ENCODE results near the gene DISP3. TPM values are rescaled to one million over a fixed set of nuclear protein-coding genes. Genes with fewer than 3 reads are reported as not detected.

The DISP3 gene
- polyA plus RNA-seq, 6 donors from 2014 or later, result 0.05 to 0.09 (median 0.05) TPM; not detected in 2

GRCh38 chr1:11535761-11536572 lies 57.0 kb downstream of the DISP3 start:
- Mint-ChIP-seq H3K27ac (no peak overlapping the region), H3K4me3 (peak overlapping the region in 1 of 8 donors; percentile 9), H3K9me3 (no peaks in the 10 kb centered on the region)

GRCh38 chr1:11536573-11537379 lies 57.8 kb downstream of the DISP3 start:
- Mint-ChIP-seq H3K27ac (no peak overlapping the region), H3K27me3 (peaks cover 0 to 17% (median 8%) of the 10 kb centered on the region in 3 donors), H3K4me1 (no peaks in the 10 kb centered on the region), H3K4me3 (peak overlapping the region in 1 of 8 donors; percentile 9), H3K9me3 (no peaks in the 10 kb centered on the region), H3K36me3 (no peaks in the 10 kb centered on the region)
- ATAC-seq (ENCODE audit: low read depth in 2 of 2) (no peak), DNase-seq (no peak)

More at GRCh38 chr1:11535761-11536572, 57.0 kb downstream of the DISP3 start:
- no peaks in the 10 kb centered on the region for H3K4me1 Mint-ChIP-seq
- no peaks in the 10 kb centered on the region for H3K36me3 Mint-ChIP-seq
- ATAC-seq (ENCODE audit: low read depth in 2 of 2) (no peak), DNase-seq (no peak)
- peaks cover 0 to 16% (median 9%) of the 10 kb centered on the region in 3 donors for H3K27me3 Mint-ChIP-seq

GRCh38 chr1:11537380-11537764 lies 58.4 kb downstream of the DISP3 start:
- no peaks in the 10 kb centered on the region for H3K4me1 Mint-ChIP-seq
- peak overlapping the region in 1 of 8 donors; percentile 82 for H3K4me3 Mint-ChIP-seq
- no peak for ATAC-seq (ENCODE audit: low read depth in 2 of 2)
- peaks cover 2 to 17% (median 9%) of the 10 kb centered on the region in 3 donors for H3K27me3 Mint-ChIP-seq
- H3K27ac Mint-ChIP-seq, result no peak overlapping the region
- DNase-seq, result no peak
- no peaks in the 10 kb centered on the region for H3K36me3 Mint-ChIP-seq
- no peaks in the 10 kb centered on the region for H3K9me3 Mint-ChIP-seq

DNA sequence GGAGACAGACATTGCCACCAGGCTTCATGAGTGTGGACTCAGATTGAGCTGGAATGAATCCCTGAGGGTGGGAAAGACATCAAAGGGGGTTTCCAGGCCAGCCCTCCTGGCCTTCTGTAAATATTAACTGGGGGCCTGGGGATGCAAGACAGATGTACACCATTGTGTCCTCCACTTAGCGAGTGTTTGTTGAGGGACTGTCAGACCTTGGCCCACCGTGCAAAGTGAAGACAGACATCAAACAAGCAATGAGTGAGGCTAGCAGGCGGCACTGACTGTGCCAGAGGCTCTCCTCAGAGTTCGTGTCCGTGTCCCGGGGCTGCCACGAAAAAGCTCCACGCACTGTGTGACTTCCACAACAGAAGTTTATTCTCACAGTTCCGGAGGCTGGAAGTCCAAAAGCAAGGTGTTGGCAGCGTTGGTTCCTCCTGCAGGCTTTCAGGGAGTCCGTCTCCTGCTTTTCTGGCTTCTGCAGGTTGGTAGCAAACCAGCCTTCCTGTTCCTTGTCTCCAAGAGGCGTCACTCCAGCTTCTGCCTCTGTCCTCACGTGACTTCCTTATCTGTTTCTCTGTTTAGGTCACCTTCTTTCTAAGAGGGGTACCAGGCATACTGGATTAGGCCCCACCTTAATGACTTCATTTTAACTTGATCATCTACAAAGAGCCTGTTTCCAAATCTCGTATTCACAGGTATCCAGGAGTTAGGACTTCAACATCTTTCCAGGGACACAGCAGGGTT lies 59.1 kb downstream of the DISP3 start:
- DNase-seq, result no peak
- Mint-ChIP-seq H3K36me3 (no peaks in the 10 kb centered on the region), H3K4me3 (no peak overlapping the region), H3K27me3 (peaks cover 4 to 17% (median 12%) of the 10 kb centered on the region in 3 donors), H3K4me1 (no peaks in the 10 kb centered on the region), H3K9me3 (no peaks in the 10 kb centered on the region), H3K27ac (no peak overlapping the region)
- ATAC-seq (ENCODE audit: low read depth in 2 of 2), result no peak

DNA sequence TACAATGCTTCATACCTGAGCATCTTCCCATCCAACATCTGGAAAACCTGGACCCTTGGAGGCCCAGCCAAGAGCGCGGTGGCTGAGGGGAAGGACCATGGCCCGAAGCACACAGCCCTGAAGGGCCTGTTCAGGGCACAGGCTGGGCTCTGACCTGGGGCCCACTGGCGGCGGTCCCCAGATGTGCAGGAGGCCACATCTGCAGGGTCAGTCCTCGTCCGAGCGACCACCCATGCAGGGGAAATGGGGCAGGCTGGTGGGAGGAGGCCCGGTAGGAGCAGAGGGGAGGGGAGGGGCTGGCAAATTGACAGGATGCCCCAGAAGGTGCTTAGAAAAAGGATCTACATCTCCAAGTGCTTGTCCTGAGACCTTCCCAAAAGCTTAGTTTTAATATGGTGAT lies 59.9 kb downstream of the DISP3 start:
- Mint-ChIP-seq H3K4me1 (no peaks in the 10 kb centered on the region), H3K4me3 (no peak overlapping the region), H3K27me3 (peaks cover 4 to 17% (median 12%) of the 10 kb centered on the region in 3 donors), H3K9me3 (no peaks in the 10 kb centered on the region), H3K36me3 (no peaks in the 10 kb centered on the region), H3K27ac (no peak overlapping the region)
- ATAC-seq (ENCODE audit: low read depth in 2 of 2), result no peak
- no peak for DNase-seq

DNA sequence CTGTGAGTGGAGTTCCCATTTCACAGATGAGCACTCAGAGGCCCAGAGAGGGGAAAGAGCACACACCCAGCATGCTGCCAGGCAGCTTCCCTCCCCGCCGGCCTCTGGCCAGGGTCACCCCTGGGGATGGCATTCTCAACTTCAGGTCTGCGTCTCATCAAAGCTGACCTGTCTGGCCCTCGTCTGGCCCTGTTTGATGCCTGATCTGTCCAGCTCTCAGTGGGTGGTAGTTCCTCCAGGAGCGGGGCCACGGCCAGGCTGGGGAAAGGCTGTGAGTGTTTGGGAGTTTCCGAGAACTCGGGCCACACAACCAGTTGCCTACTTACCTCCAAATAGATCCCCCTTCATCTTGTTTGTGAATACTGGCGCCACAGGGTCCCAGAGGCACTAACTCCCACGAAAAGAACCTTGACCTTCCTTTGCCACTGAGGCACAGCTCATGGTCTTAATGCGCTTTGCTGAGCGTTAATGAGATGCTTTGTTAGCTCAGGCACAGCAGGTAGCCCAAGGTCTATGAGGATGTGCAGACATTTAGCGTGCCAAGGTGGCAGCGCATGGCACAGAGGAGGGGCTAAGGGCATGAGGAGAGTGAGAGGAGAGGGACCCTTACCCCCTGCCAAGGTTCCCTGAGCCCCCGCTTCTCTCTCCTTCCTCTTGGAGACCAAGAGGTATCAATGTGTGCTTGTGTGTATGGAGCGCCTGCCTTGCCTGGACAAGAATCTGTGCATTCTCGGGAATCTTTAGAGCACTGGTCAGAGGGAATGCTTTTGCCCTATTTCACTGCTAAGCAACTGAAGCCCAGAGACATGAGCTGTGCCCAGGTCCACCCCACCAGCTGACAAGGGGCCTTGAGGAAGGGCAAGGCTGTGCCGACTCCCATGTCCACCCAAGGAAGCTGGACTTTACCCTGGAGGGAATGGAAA lies 61.2 kb downstream of the DISP3 start:
- Mint-ChIP-seq H3K4me3 (no peak overlapping the region), H3K36me3 (no peaks in the 10 kb centered on the region), H3K27ac (no peak overlapping the region), H3K9me3 (no peaks in the 10 kb centered on the region), H3K27me3 (peaks cover 4 to 24% (median 18%) of the 10 kb centered on the region in 3 donors), H3K4me1 (no peaks in the 10 kb centered on the region)
- DNase-seq (no peak), ATAC-seq (ENCODE audit: low read depth in 2 of 2) (no peak)

- Mint-ChIP-seq H3K27me3 (peaks cover 4 to 24% (median 18%) of the 10 kb centered on the region in 3 donors), H3K4me1 (no peaks in the 10 kb centered on the region), H3K36me3 (no peaks in the 10 kb centered on the region), H3K27ac (no peak overlapping the region), H3K9me3 (no peaks in the 10 kb centered on the region), H3K4me3 (no peak overlapping the region)
- DNase-seq, result no peak
- no peak for ATAC-seq (ENCODE audit: low read depth in 2 of 2)
Observed at GRCh38 chr1:11540773-11541160, 61.8 kb downstream of the DISP3 start.

GRCh38 chr1:11541236-11541635 lies 62.3 kb downstream of the DISP3 start:
- no peak overlapping the region for H3K4me3 Mint-ChIP-seq
- no peak for DNase-seq
- no peaks in the 10 kb centered on the region for H3K36me3 Mint-ChIP-seq
- no peaks in the 10 kb centered on the region for H3K9me3 Mint-ChIP-seq
- ATAC-seq (ENCODE audit: low read depth in 2 of 2), result no peak
- no peaks in the 10 kb centered on the region for H3K4me1 Mint-ChIP-seq
- H3K27me3 Mint-ChIP-seq, result peaks cover 7 to 24% (median 18%) of the 10 kb centered on the region in 3 donors
- H3K27ac Mint-ChIP-seq, result no peak overlapping the region

DNA sequence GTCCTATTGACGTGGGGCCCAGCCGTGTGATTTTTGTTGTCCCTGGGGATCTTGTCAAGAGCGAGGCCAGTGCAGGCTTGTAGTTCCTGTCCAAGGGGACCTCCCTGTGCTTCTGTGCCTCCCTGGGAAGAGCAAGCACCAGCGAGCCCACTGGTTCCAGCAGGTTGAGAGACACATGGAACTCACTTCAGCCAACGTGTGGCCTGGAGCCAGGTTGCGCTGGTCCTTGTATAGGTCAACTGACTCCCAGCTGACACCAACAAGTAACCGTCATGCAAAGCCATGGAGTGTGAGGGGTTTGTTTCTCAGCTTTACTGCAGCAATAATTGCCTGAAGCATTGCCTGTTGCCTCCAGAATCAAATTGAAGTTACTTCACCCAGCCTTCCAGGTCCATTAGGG lies 63.0 kb downstream of the DISP3 start:
- H3K27ac Mint-ChIP-seq, result no peak overlapping the region
- no peak for ATAC-seq (ENCODE audit: low read depth in 2 of 2)
- H3K4me1 Mint-ChIP-seq, result no peaks in the 10 kb centered on the region

DNA sequence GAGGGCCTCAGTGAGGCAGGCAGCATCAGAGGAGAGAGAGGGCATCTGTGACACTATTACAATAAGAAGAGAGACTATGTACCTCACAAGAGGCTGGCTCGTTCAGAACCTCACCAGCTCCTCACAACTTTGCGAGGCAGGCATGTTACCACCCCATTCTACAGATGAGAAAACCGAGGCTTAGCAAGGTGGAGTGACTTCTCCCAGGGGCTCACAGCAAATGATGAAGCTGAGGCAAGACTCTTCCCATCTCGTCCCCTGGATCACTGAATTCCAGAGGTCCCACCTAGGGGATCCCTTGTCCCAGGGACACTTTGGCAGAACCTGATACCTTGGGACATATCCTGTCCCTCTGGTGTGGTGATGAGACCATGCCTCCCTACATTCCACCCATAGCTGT lies 64.4 kb downstream of the DISP3 start:
- H3K36me3 Mint-ChIP-seq, result no peaks in the 10 kb centered on the region
- peaks cover 20 to 37% (median 28%) of the 10 kb centered on the region in 3 donors for H3K27me3 Mint-ChIP-seq
- peaks cover 0 to 2% (median 0%) of the 10 kb centered on the region in 7 donors for H3K9me3 Mint-ChIP-seq
- ATAC-seq (ENCODE audit: low read depth in 2 of 2) (no peak), DNase-seq (no peak)
- H3K27ac Mint-ChIP-seq, result peak overlapping the region in 1 of 6 donors; percentile 3
- H3K4me1 Mint-ChIP-seq, result no peaks in the 10 kb centered on the region
- no peak overlapping the region for H3K4me3 Mint-ChIP-seq

More for the DNA sequence above, 63.0 kb downstream of the DISP3 start:
- Mint-ChIP-seq H3K36me3 (no peaks in the 10 kb centered on the region), H3K4me3 (no peak overlapping the region), H3K27me3 (peaks cover 14 to 28% (median 21%) of the 10 kb centered on the region in 3 donors), H3K9me3 (peaks cover 0 to 2% (median 0%) of the 10 kb centered on the region in 7 donors)
- DNase-seq, result no peak

GRCh38 chr1:11543796-11544195 lies 64.8 kb downstream of the DISP3 start:
- Mint-ChIP-seq H3K36me3 (no peaks in the 10 kb centered on the region), H3K27ac (no peak overlapping the region), H3K4me3 (no peak overlapping the region), H3K27me3 (peaks cover 23 to 40% (median 26%) of the 10 kb centered on the region in 3 donors), H3K4me1 (no peaks in the 10 kb centered on the region), H3K9me3 (peaks cover 0 to 2% (median 0%) of the 10 kb centered on the region in 7 donors)
- DNase-seq, result no peak
- ATAC-seq (ENCODE audit: low read depth in 2 of 2), result no peak

DNA sequence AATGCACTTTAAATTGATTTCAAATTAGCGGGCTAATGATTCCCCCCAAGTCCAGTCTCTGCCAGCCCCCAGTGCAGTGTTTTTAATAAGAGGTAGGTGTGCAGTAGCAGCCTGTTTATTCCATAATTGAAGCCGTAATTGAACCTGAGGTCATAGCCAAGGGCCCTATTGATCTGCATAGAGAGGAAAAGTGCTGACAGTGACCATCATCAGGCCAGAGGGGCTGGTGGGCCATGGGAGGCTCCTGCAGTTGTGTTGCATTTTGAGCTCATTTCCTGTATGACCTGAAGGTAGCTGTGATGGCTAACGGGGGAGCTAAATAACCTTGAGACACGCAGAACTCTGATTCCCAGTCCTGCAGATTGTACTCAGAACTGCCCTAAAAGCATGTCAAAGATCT lies 67.5 kb downstream of the DISP3 start:
- peaks cover 0 to 4% of the 10 kb centered on the region in 2 donors for H3K36me3 Mint-ChIP-seq
- DNase-seq (no peak), ATAC-seq (ENCODE audit: low read depth in 2 of 2) (no peak)
- H3K4me3 Mint-ChIP-seq, result no peak overlapping the region
- H3K27me3 Mint-ChIP-seq, result peaks cover 34 to 41% (median 35%) of the 10 kb centered on the region in 3 donors
- H3K9me3 Mint-ChIP-seq, result peaks cover 0 to 3% (median 0%) of the 10 kb centered on the region in 7 donors
- H3K4me1 Mint-ChIP-seq, result no peaks in the 10 kb centered on the region
- no peak overlapping the region for H3K27ac Mint-ChIP-seq

Data from naive B cell (primary cell).